MV-4-11 (cell line): ENCODE data around the gene OR6Y1.

ENCODE experiments used
- DNase-seq: peaks from one replicate; lab custom pipeline; 2025; lab: John Stamatoyannopoulos, UW

OR6Y1 gene

DNA sequence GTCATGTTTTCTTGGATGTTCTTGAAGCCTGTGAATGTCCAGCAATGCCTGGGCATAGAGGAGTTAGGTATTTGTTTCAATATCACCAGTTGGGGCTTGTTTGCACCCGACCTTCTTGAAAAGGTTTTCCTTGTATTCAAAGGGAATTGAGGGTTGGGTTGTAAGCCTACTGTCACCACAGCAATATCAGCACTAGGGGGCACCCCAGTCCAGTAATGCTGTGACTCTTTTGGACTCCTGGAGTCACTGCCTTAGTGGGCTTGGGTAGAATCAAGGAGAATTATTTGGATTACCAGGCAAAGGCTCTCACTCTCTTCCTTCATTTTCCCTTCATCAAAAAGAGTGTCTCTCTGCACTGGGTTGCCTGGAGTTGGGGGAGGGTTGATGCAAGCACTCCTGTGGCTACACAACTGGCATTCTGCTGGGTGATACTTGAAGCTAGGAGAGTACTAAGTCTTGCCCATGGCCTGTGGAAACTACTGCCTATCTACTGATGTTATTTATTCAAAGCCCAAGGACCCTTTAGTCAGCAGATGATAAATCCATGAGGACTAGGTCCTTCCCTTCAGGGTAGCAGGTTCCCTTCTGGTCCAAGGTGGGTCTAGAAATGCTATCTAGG is 47.7 kb downstream of the OR6Y1 start:
- DNase-seq: peak; percentile 37

DNA sequence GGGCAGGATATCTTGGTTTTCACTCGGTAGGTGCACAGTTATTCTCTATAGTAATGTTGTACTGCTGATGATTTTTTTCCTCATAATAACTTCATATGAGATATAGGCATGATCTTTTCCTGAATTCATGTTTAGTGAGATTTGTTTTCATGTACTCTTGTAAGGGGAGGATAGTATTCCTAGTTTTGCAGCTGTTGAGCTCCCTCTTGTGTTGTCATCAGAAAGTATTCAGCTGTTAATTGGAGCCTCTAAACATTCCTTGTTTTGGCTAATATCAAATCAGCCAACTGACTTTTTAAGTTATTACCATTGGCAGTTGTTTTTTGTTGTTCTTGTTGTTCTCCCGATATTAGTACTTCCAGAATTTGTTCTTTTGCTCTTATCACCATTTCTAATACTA is 57.8 kb downstream of the OR6Y1 start:
- DNase-seq: peak; percentile 4

DNA sequence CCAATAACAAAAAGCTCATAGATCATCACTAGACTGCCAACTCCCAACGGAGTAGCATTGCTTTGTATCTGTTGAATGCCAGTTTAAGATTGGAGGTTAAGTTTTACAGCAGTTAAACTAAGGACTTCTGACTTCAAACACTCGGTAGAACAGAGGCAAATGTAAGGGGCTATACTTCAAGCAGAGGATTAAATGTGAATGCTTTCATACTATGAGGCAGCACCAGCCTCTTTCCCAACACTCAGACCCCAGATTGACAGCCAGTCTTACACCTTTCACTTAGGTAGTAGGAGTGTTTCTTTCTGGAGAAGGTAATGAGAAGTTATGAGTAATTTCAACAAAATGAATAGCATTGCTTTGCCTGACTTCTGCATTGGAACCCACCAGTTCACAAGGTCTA is 59.4 kb downstream of the OR6Y1 start:
- no peak for DNase-seq
